HG03521 (cell line): ENCODE measurements around the gene MRPL4.
"Not testable (repeated sequence)": the region's sequence is repeated elsewhere in the genome, so short reads cannot be mapped to it uniquely, and the experiment has no call there.

Experiments used
- ATAC-seq: cut with Tn5 transposase; IDR thresholded peaks from one replicate; pipeline ENCODE4 v1.9.1; 2021; ENCODE audit warnings: mild to moderate bottlenecking, moderate library complexity; ENCODE audit not compliant: unreplicated experiment

Gene MRPL4

GRCh38 chr19:10228920-10229319, 23.1 kb upstream of the MRPL4 start:
- no peak for ATAC-seq

GRCh38 chr19:10230173-10230860, 21.7 kb upstream of the MRPL4 start:
- ATAC-seq, result peak; percentile 5

GRCh38 chr19:10230861-10231611, 21.0 kb upstream of the MRPL4 start, which contains the start of gene S1PR2:
TSS of gene S1PR2 (minus strand) at chr19:10231331. CDS start at chr19:10224905, 6,426 bp downstream.
- peak; percentile 41 for ATAC-seq

- no peak for ATAC-seq
Observed at GRCh38 chr19:10231612-10232228, 20.3 kb upstream of the MRPL4 start.

GRCh38 chr19:10233946-10234345, 18.1 kb upstream of the MRPL4 start:
- no peak for ATAC-seq

- ATAC-seq, result no peak
Observed at GRCh38 chr19:10235003-10235402, 17.0 kb upstream of the MRPL4 start.

GRCh38 chr19:10235409-10235808, 16.6 kb upstream of the MRPL4 start:
- ATAC-seq, result not testable (repeated sequence)

GRCh38 chr19:10237702-10238101, 14.3 kb upstream of the MRPL4 start:
- no peak for ATAC-seq

- no peak for ATAC-seq
Observed at GRCh38 chr19:10238172-10238783, 13.7 kb upstream of the MRPL4 start.

GRCh38 chr19:10241826-10242449, 10.1 kb upstream of the MRPL4 start:
- ATAC-seq, result not testable (repeated sequence)

- ATAC-seq, result no peak
Observed at GRCh38 chr19:10243606-10244005, 8.4 kb upstream of the MRPL4 start.

- ATAC-seq, result no peak
Observed at GRCh38 chr19:10245189-10245939, 6.7 kb upstream of the MRPL4 start.

- no peak for ATAC-seq
Observed at GRCh38 chr19:10246511-10246910, 5.5 kb upstream of the MRPL4 start.

- no peak for ATAC-seq
Observed at GRCh38 chr19:10252707-10253106, 693 bp downstream of the MRPL4 start.

GRCh38 chr19:10254244-10254643, 2.2 kb downstream of the MRPL4 start:
- no peak for ATAC-seq

- no peak for ATAC-seq
Observed at GRCh38 chr19:10255358-10255757, 3.3 kb downstream of the MRPL4 start.

GRCh38 chr19:10256551-10256950, 4.5 kb downstream of the MRPL4 start:
- ATAC-seq, result no peak

- ATAC-seq, result no peak
Observed at GRCh38 chr19:10256970-10257615, 5.1 kb downstream of the MRPL4 start.

- no peak for ATAC-seq
Observed at GRCh38 chr19:10258080-10258710, 6.2 kb downstream of the MRPL4 start.
